Measurements from ENCODE around the gene IL1RL2. TPM values are rescaled to one million over a fixed set of nuclear protein-coding genes. Genes with fewer than 3 reads are reported as not detected.

IL1RL2 gene
- total RNA-seq, 3 donors from 2014 or later (not counting 1 experiment from before 2014, with no cell fraction given), result not detected

- peak overlapping the region; percentile 4 for H3K4me3 Mint-ChIP-seq
- intact Hi-C loops (cut with micrococcal nuclease), result no loop called here
- Histone ChIP-seq H3K4me1 (ENCODE audit: control insufficient read depth, insufficient read depth, low read length) (peaks cover 23% of the 10 kb centered on the region), H3K27ac (ENCODE audit: low read length) (no peak overlapping the region), H3K9me3 (ENCODE audit: control insufficient read depth, insufficient read depth, low read length) (peaks cover 37% of the 10 kb centered on the region), H3K27me3 (ENCODE audit: control insufficient read depth, insufficient read depth, low read length) (peaks cover 18% of the 10 kb centered on the region), H3K36me3 (ENCODE audit: control insufficient read depth, insufficient read depth, low read length) (no peaks in the 10 kb centered on the region), H3K4me3 (ENCODE audit: low read length) (no peak overlapping the region)
- peaks cover 44 to 55% of the 10 kb centered on the region in 2 donors for H3K27me3 Mint-ChIP-seq (ENCODE audit: low read depth in 2 of 2)
- 83% methylated on average over 4 of the region's 4 CpGs for WGBS (ENCODE audit: insufficient coverage)
- H3K36me3 Mint-ChIP-seq, result peaks cover 9% of the 10 kb centered on the region
- H3K4me1 Mint-ChIP-seq, result peaks cover 17 to 22% of the 10 kb centered on the region in 2 donors
- no peak for TF ChIP-seq CTCF (IDR thresholded peaks at IDR 0.05)
- H3K9me3 Mint-ChIP-seq, result peaks cover 3 to 8% of the 10 kb centered on the region in 2 donors
- DNase-seq (no peak), ATAC-seq (no peak)
- H3K27ac Mint-ChIP-seq, result no peak overlapping the region
These were observed 42.7 kb upstream of the IL1RL2 start for GRCh38 chr2:102144128-102144527.

GRCh38 chr2:102145107-102145506 is 41.7 kb upstream of the IL1RL2 start:
- ATAC-seq, result no peak

GRCh38 chr2:102145934-102146333 is 40.9 kb upstream of the IL1RL2 start:
- no peak for TF ChIP-seq CTCF (IDR thresholded peaks at IDR 0.05)
- H3K4me1 ChIP-seq (ENCODE audit: control insufficient read depth, insufficient read depth, low read length), result peaks cover 18% of the 10 kb centered on the region
- Mint-ChIP-seq H3K36me3 (peaks cover 9% of the 10 kb centered on the region), H3K27ac (no peak overlapping the region), H3K9me3 (peaks cover 3 to 8% of the 10 kb centered on the region in 2 donors), H3K4me1 (peaks cover 10 to 17% of the 10 kb centered on the region in 2 donors), H3K27me3 (ENCODE audit: low read depth in 2 of 2) (peaks cover 29 to 38% of the 10 kb centered on the region in 2 donors), H3K4me3 (no peak overlapping the region)
- no peaks in the 10 kb centered on the region for H3K36me3 ChIP-seq (ENCODE audit: control insufficient read depth, insufficient read depth, low read length)
- DNase-seq (no peak), ATAC-seq (no peak)
- peaks cover 44% of the 10 kb centered on the region for H3K9me3 ChIP-seq (ENCODE audit: control insufficient read depth, insufficient read depth, low read length)
- no peak overlapping the region for H3K27ac ChIP-seq (ENCODE audit: low read length)
- WGBS (ENCODE audit: insufficient coverage), result 85% methylated on average over 3 of the region's 4 CpGs
- intact Hi-C loops (cut with micrococcal nuclease), result no loop called here
- H3K4me3 ChIP-seq (ENCODE audit: low read length), result no peak overlapping the region
- H3K27me3 ChIP-seq (ENCODE audit: control insufficient read depth, insufficient read depth, low read length), result peaks cover 16% of the 10 kb centered on the region

More at GRCh38 chr2:102145107-102145506, 41.7 kb upstream of the IL1RL2 start:
- H3K36me3 ChIP-seq (ENCODE audit: control insufficient read depth, insufficient read depth, low read length), result no peaks in the 10 kb centered on the region
- H3K9me3 ChIP-seq (ENCODE audit: control insufficient read depth, insufficient read depth, low read length), result peaks cover 44% of the 10 kb centered on the region
- H3K27ac ChIP-seq (ENCODE audit: low read length), result no peak overlapping the region
- Mint-ChIP-seq H3K4me3 (no peak overlapping the region), H3K27me3 (ENCODE audit: low read depth in 2 of 2) (peaks cover 36 to 46% of the 10 kb centered on the region in 2 donors), H3K4me1 (peaks cover 10 to 17% of the 10 kb centered on the region in 2 donors), H3K9me3 (peaks cover 3 to 8% of the 10 kb centered on the region in 2 donors), H3K27ac (no peak overlapping the region), H3K36me3 (peaks cover 9% of the 10 kb centered on the region)
- H3K27me3 ChIP-seq (ENCODE audit: control insufficient read depth, insufficient read depth, low read length), result peaks cover 18% of the 10 kb centered on the region
- 87% methylated on average over 4 of the region's 4 CpGs for WGBS (ENCODE audit: insufficient coverage)
- no peak overlapping the region for H3K4me3 ChIP-seq (ENCODE audit: low read length)
- intact Hi-C loops (cut with micrococcal nuclease), result no loop called here
- no peak for DNase-seq
- TF ChIP-seq CTCF (IDR thresholded peaks at IDR 0.05), result no peak
- H3K4me1 ChIP-seq (ENCODE audit: control insufficient read depth, insufficient read depth, low read length), result peaks cover 18% of the 10 kb centered on the region

GRCh38 chr2:102147935-102148334 is 38.9 kb upstream of the IL1RL2 start:
- ATAC-seq, result peak in 2 of 3 donors; percentile 21 to 52
- Mint-ChIP-seq H3K9me3 (peaks cover 3 to 8% of the 10 kb centered on the region in 2 donors), H3K36me3 (peaks cover 9% of the 10 kb centered on the region)

More at GRCh38 chr2:102147935-102148334, 38.9 kb upstream of the IL1RL2 start:
- no peaks in the 10 kb centered on the region for H3K36me3 ChIP-seq (ENCODE audit: control insufficient read depth, insufficient read depth, low read length)
- peaks cover 8% of the 10 kb centered on the region for H3K4me1 ChIP-seq (ENCODE audit: control insufficient read depth, insufficient read depth, low read length)
- H3K4me1 Mint-ChIP-seq, result peaks cover 4 to 10% of the 10 kb centered on the region in 2 donors
- intact Hi-C loops (cut with micrococcal nuclease), result no loop called here
- H3K27me3 ChIP-seq (ENCODE audit: control insufficient read depth, insufficient read depth, low read length), result peaks cover 9% of the 10 kb centered on the region
- no peak for TF ChIP-seq CTCF (IDR thresholded peaks at IDR 0.05)
- H3K27me3 Mint-ChIP-seq (ENCODE audit: low read depth in 2 of 2), result peaks cover 20 to 24% of the 10 kb centered on the region in 2 donors
- H3K27ac Mint-ChIP-seq, result no peak overlapping the region
- WGBS (ENCODE audit: insufficient coverage), result 24% methylated on average over 3 of the region's 3 CpGs
- peak in 1 of 2 donors; percentile 8 for DNase-seq
- H3K27ac ChIP-seq (ENCODE audit: low read length), result no peak overlapping the region
- H3K4me3 Mint-ChIP-seq, result no peak overlapping the region
- H3K4me3 ChIP-seq (ENCODE audit: low read length), result no peak overlapping the region
- H3K9me3 ChIP-seq (ENCODE audit: control insufficient read depth, insufficient read depth, low read length), result peaks cover 44% of the 10 kb centered on the region
